ENCODE results near the gene ZFAND3. TPM values are rescaled to one million over a fixed set of nuclear protein-coding genes. Genes with fewer than 3 reads are reported as not detected.
A peak's percentile ranks its signal among the peaks of the same experiment; 100 is the strongest.

Gene ZFAND3
- polyA plus RNA-seq, 4 donors: 35.9 to 80.4 (median 40.9) TPM

DNA sequence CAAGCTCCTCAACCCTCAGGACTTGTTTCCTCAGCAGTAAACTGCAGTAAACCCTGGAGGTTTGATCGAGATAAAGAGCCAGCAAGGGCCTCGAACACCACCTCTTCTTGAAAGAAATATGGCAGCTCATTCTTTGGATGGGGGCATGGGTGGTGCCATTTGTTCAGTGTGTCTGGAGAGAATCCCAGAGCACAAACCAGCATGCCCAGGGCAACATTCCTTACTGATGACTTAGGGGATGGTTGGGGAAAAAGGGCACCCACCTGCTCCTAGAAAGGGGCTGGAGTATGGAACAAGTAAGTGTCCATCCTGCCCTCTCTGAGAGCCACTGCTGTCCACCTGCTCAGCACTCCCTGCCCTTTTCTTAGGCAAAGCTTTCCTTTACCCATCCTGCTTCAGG is 31.3 kb upstream of the ZFAND3 start:
- Histone ChIP-seq H3K36me3 (ENCODE audit: control insufficient read depth in 3 of 3, insufficient read depth in 2 of 3, low read depth in 1 of 3, low read length in 3 of 3) (no peaks in the 10 kb centered on the region), H3K9me3 (ENCODE audit: control insufficient read depth in 2 of 2, insufficient read depth in 1 of 2, low read depth in 1 of 2, low read length in 1 of 2) (no peaks in the 10 kb centered on the region), H3K4me1 (ENCODE audit: control insufficient read depth in 3 of 3, insufficient read depth in 2 of 3, low read depth in 1 of 3, low read length in 2 of 3) (peaks cover 0 to 14% (median 4%) of the 10 kb centered on the region in 3 donors), H3K4me3 (ENCODE audit: low read depth in 1 of 3, low read length in 3 of 3) (no peak overlapping the region), H3K27ac (ENCODE audit: low read depth in 1 of 3, low read length in 2 of 3) (no peak overlapping the region), H3K27me3 (ENCODE audit: control insufficient read depth in 3 of 3, insufficient read depth in 3 of 3, low read length in 3 of 3) (peaks cover 0 to 16% (median 2%) of the 10 kb centered on the region in 3 donors)
- DNase-seq (no peak), FAIRE-seq (no peak)
- 71 to 76% (median 72%) methylated on average over 2 of the region's 2 CpGs for WGBS, 3 donors

DNA sequence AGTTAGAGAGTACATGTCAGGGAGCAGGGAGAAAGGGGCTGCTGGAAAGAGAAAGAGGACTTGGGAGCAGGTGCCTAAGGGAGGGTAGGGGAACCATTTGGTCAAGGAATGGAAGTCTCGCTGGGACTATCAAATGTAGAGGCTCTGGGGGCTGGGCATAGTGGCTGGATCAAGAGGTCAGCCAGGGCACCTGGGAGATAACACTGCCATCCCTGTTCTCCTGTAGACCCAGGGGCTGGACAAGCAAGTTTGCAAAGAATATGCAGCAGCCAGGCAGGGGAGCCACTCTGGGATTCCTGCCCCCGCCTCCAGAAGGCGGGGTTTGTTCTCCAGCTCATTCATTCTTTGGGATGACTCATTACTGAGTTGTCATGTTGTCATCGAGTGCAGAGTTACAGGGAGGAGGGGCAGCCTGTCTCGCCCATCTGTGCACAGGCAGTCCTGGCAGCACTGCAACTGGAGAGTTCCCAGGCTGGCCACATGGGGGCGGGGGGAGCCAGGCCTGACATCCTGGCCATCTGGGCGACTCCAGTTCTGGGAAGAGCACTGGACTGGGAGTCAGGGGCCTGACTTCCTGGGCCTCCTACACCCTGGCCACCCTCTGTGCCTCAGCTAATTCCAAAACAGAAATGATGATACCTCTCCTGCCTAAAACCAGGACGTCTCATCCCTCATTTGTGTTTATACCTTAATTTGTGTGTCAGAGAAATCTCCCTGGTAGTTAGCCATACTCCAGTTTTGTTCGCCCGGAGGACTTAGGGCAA is 28.2 kb upstream of the ZFAND3 start:
- H3K4me1 ChIP-seq (ENCODE audit: control insufficient read depth in 3 of 3, insufficient read depth in 2 of 3, low read depth in 1 of 3, low read length in 2 of 3): peaks cover 0 to 5% (median 0%) of the 10 kb centered on the region in 3 donors
- no peaks in the 10 kb centered on the region for H3K36me3 ChIP-seq (ENCODE audit: control insufficient read depth in 3 of 3, insufficient read depth in 2 of 3, low read depth in 1 of 3, low read length in 3 of 3)
- no peak overlapping the region for H3K27ac ChIP-seq (ENCODE audit: low read depth in 1 of 3, low read length in 2 of 3)
- H3K27me3 ChIP-seq (ENCODE audit: control insufficient read depth in 3 of 3, insufficient read depth in 3 of 3, low read length in 3 of 3): no peaks in the 10 kb centered on the region
- peak; percentile 94 to 97 for DNase-seq
- H3K9me3 ChIP-seq (ENCODE audit: control insufficient read depth in 2 of 2, insufficient read depth in 1 of 2, low read depth in 1 of 2, low read length in 1 of 2): no peaks in the 10 kb centered on the region
- FAIRE-seq: no peak
- 15 to 22% (median 19%) methylated on average over 10 of the region's 10 CpGs for WGBS, 3 donors
- H3K4me3 ChIP-seq (ENCODE audit: low read depth in 1 of 3, low read length in 3 of 3): no peak overlapping the region

DNA sequence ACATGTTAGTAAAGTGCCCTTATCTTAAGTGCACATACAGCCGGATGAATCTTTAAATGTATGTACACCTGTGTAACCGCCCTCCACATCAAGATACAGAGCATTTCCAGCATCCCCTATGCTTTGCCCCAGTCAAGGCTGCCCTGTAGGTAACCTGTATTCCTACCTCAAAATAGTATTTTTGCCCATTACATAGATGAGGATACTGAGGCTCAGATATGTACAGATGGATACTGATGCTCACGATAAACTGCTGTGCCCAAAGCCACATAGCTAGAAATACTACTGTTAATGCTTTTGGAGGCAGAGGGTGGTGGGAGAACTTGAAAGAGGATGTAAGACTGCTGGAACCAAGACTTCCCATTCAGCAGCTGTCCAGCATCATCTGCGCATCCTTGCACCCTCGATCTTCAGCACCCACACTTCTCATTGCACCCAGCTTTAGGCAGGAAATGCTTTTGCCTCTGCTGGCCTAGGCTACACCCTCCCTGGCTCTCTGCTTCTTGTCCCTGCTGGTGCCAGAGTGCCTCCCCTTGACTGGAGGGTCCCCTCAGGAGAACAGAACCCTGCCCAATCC is 27.0 kb upstream of the ZFAND3 start:
- Histone ChIP-seq H3K4me3 (ENCODE audit: low read depth in 1 of 3, low read length in 3 of 3) (no peak overlapping the region), H3K27ac (ENCODE audit: low read depth in 1 of 3, low read length in 2 of 3) (no peak overlapping the region), H3K9me3 (ENCODE audit: control insufficient read depth in 2 of 2, insufficient read depth in 1 of 2, low read depth in 1 of 2, low read length in 1 of 2) (no peaks in the 10 kb centered on the region), H3K4me1 (ENCODE audit: control insufficient read depth in 3 of 3, insufficient read depth in 2 of 3, low read depth in 1 of 3, low read length in 2 of 3) (no peaks in the 10 kb centered on the region), H3K36me3 (ENCODE audit: control insufficient read depth in 3 of 3, insufficient read depth in 2 of 3, low read depth in 1 of 3, low read length in 3 of 3) (no peaks in the 10 kb centered on the region), H3K27me3 (ENCODE audit: control insufficient read depth in 3 of 3, insufficient read depth in 3 of 3, low read length in 3 of 3) (no peaks in the 10 kb centered on the region)
- DNase-seq (no peak), FAIRE-seq (no peak)
- 87 to 89% (median 88%) methylated on average over 5 of the region's 5 CpGs for WGBS, 3 donors

DNA sequence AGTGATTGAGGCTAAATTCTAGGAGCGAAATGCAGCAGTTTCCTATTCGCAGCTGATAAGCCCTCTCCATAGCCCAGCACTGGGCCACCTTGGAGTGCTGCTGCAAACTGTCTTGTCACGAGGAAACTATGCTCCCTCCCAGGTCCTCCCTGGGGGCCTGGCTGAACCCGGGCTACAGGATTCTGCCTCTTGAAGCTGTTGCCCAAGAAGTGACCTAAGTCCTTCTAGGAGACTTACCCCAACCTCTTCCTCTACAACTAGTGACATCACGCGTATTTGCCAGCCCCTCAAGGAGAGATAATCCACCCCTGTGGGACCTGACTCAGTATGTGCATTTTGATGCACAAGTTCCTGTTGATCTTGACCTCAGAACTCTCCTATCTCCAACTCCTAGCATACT is 26.5 kb upstream of the ZFAND3 start:
- no peak for DNase-seq
- 80 to 89% (median 85%) methylated on average over 6 of the region's 6 CpGs for WGBS, 3 donors
- Histone ChIP-seq H3K36me3 (ENCODE audit: control insufficient read depth in 3 of 3, insufficient read depth in 2 of 3, low read depth in 1 of 3, low read length in 3 of 3) (no peaks in the 10 kb centered on the region), H3K4me1 (ENCODE audit: control insufficient read depth in 3 of 3, insufficient read depth in 2 of 3, low read depth in 1 of 3, low read length in 2 of 3) (no peaks in the 10 kb centered on the region), H3K9me3 (ENCODE audit: control insufficient read depth in 2 of 2, insufficient read depth in 1 of 2, low read depth in 1 of 2, low read length in 1 of 2) (no peaks in the 10 kb centered on the region), H3K27ac (ENCODE audit: low read depth in 1 of 3, low read length in 2 of 3) (no peak overlapping the region), H3K27me3 (ENCODE audit: control insufficient read depth in 3 of 3, insufficient read depth in 3 of 3, low read length in 3 of 3) (no peaks in the 10 kb centered on the region), H3K4me3 (ENCODE audit: low read depth in 1 of 3, low read length in 3 of 3) (no peak overlapping the region)
- FAIRE-seq: no peak

DNA sequence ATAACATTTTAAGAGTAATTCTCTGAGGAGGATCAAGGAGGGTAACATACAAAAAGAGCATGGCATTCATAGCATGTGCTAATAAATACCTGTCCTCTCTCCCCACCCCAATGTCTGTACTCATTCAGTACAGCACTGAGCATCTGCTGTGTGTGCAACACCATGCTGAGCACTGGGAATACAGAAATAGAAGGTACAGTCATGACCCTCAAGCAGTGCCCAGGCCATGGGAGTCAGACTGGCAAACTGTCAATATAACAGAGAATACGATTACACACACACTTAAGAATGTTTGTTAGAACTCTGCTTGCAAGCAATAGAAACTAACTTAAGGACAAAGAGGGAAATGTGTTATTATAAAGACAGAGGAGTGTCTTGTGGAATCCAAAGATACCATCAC is 24.7 kb upstream of the ZFAND3 start:
- no peaks in the 10 kb centered on the region for H3K9me3 ChIP-seq (ENCODE audit: control insufficient read depth in 2 of 2, insufficient read depth in 1 of 2, low read depth in 1 of 2, low read length in 1 of 2)
- WGBS, 3 donors: 41 to 72% (median 66%) methylated on average over 1 of the region's 1 CpG
- no peak for FAIRE-seq

DNA sequence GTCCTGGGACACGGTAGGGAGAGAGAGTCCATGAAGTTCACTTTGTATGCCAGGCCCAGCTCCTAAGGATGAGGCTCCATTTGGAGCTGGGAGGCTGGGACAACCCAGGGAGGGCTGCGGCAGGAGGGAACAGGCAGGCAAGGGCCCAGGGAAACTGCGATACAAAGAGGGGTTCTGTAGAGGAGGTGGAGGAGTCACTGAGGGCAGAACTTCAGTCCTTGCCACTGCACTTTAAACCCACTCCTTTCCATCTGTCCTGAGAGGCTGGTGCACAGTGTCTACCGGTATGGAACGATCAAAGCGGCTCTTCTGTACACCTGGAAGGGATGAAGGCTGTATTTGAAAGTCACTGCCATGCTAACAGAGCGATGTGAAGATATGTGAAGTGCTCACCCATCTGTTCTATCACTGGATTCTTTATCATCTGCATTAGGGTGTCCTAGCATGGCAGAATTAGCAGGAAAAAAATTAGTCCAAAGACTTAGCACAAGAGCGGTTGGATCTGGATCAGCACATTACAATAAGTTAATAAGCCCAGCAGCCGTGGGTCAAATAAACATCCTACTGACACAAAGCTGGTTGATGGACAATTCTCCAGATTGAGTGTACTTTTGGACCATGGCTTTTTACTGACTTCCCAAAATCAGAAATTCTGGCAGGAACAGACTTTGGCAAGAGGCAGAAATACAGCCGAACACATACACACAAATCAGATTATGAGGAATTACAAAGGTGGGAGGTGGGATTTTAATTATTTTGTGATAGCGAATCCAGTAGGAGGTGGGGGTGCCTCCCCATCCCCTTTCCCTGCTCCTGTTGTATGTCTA is 20.9 kb upstream of the ZFAND3 start:
- peaks cover 0 to 10% (median 0%) of the 10 kb centered on the region in 3 donors for H3K4me1 ChIP-seq (ENCODE audit: control insufficient read depth in 3 of 3, insufficient read depth in 2 of 3, low read depth in 1 of 3, low read length in 2 of 3)
- 88 to 90% (median 90%) methylated on average over 11 of the region's 11 CpGs for WGBS, 3 donors
- no peaks in the 10 kb centered on the region for H3K27me3 ChIP-seq (ENCODE audit: control insufficient read depth in 3 of 3, insufficient read depth in 3 of 3, low read length in 3 of 3)
- H3K27ac ChIP-seq (ENCODE audit: low read depth in 1 of 3, low read length in 2 of 3): no peak overlapping the region
- no peak overlapping the region for H3K4me3 ChIP-seq (ENCODE audit: low read depth in 1 of 3, low read length in 3 of 3)
- no peaks in the 10 kb centered on the region for H3K9me3 ChIP-seq (ENCODE audit: control insufficient read depth in 2 of 2, insufficient read depth in 1 of 2, low read depth in 1 of 2, low read length in 1 of 2)
- no peaks in the 10 kb centered on the region for H3K36me3 ChIP-seq (ENCODE audit: control insufficient read depth in 3 of 3, insufficient read depth in 2 of 3, low read depth in 1 of 3, low read length in 3 of 3)
- FAIRE-seq: no peak
- DNase-seq: no peak

More for the DNA sequence above, 24.7 kb upstream of the ZFAND3 start:
- Histone ChIP-seq H3K36me3 (ENCODE audit: control insufficient read depth in 3 of 3, insufficient read depth in 2 of 3, low read depth in 1 of 3, low read length in 3 of 3) (no peaks in the 10 kb centered on the region), H3K4me1 (ENCODE audit: control insufficient read depth in 3 of 3, insufficient read depth in 2 of 3, low read depth in 1 of 3, low read length in 2 of 3) (peaks cover 0 to 10% (median 0%) of the 10 kb centered on the region in 3 donors), H3K4me3 (ENCODE audit: low read depth in 1 of 3, low read length in 3 of 3) (no peak overlapping the region), H3K27me3 (ENCODE audit: control insufficient read depth in 3 of 3, insufficient read depth in 3 of 3, low read length in 3 of 3) (no peaks in the 10 kb centered on the region), H3K27ac (ENCODE audit: low read depth in 1 of 3, low read length in 2 of 3) (no peak overlapping the region)
- DNase-seq: no peak

DNA sequence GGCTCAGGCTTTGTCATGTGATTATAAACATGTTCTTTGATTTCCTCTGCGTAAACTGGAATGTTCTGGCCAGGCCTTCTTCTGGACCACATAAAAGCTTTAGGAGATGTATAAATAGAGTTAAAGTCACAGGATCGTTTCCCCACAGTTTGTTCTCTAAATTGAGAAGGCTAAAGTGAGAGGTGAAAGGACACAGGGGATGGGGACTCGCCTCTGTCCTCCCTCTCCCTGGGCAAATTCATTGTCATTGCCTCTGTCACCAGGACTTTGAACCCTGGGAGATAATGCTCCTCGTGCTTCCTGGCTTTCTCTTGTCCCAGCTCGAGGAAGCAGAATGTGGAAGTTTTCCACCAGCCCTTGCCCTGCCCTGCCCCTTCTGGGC is 20.3 kb upstream of the ZFAND3 start:
- no peak overlapping the region for H3K27ac ChIP-seq (ENCODE audit: low read depth in 1 of 3, low read length in 2 of 3)
- no peak overlapping the region for H3K4me3 ChIP-seq (ENCODE audit: low read depth in 1 of 3, low read length in 3 of 3)
- FAIRE-seq: no peak
- 35 to 53% (median 36%) methylated on average over 5 of the region's 5 CpGs for WGBS, 3 donors
- no peaks in the 10 kb centered on the region for H3K27me3 ChIP-seq (ENCODE audit: control insufficient read depth in 3 of 3, insufficient read depth in 3 of 3, low read length in 3 of 3)
- DNase-seq: peak; percentile 52 to 77
- no peaks in the 10 kb centered on the region for H3K36me3 ChIP-seq (ENCODE audit: control insufficient read depth in 3 of 3, insufficient read depth in 2 of 3, low read depth in 1 of 3, low read length in 3 of 3)
- H3K9me3 ChIP-seq (ENCODE audit: control insufficient read depth in 2 of 2, insufficient read depth in 1 of 2, low read depth in 1 of 2, low read length in 1 of 2): no peaks in the 10 kb centered on the region
- H3K4me1 ChIP-seq (ENCODE audit: control insufficient read depth in 3 of 3, insufficient read depth in 2 of 3, low read depth in 1 of 3, low read length in 2 of 3): peaks cover 0 to 10% (median 0%) of the 10 kb centered on the region in 3 donors

DNA sequence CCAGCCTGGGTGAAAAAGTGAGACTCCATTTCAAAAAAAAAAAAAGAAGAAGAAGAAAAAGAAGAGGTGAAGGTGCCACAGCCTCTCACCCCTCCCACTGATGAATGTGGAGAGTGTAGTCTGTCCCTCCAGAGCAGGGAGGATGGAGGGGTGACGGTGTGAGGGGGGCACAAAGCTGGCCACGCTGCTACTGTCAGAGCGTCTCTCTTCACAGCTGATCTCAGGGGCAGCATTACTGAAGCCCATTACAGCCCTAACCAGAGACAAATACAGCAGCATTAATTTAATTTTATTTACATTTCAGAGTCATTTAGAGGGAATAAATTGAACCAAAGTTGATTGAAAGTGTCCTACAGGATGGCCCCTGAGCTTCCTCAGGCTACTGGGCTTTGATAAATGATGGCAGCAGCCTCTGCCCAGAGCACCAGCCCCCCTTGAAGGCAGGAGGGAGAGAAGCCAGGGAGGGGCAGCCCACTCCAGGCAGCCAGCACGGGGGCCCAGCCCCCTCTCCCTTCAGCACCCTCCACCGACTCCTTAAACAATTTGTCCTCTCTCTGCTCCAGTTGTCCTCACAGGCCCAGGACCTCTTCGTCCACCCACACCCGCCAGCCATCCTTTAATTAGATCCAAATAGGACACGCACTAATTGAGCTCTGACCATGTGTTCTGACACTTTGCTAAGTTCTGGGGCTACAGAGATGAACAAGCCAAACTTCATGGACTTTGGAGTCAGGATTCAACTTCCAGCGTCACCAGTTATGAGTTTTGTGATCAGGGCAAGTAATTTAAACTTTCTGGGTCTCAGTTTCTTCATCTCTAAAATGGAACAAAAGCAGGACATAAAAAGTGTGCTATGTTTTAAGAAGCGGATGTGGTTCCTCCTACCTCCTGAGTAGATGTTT is 18.6 kb upstream of the ZFAND3 start:
- FAIRE-seq (no peak), DNase-seq (no peak)
- Histone ChIP-seq H3K9me3 (ENCODE audit: control insufficient read depth in 2 of 2, insufficient read depth in 1 of 2, low read depth in 1 of 2, low read length in 1 of 2) (no peaks in the 10 kb centered on the region), H3K4me3 (ENCODE audit: low read depth in 1 of 3, low read length in 3 of 3) (no peak overlapping the region), H3K4me1 (ENCODE audit: control insufficient read depth in 3 of 3, insufficient read depth in 2 of 3, low read depth in 1 of 3, low read length in 2 of 3) (peaks cover 0 to 10% (median 0%) of the 10 kb centered on the region in 3 donors), H3K27ac (ENCODE audit: low read depth in 1 of 3, low read length in 2 of 3) (no peak overlapping the region), H3K27me3 (ENCODE audit: control insufficient read depth in 3 of 3, insufficient read depth in 3 of 3, low read length in 3 of 3) (no peaks in the 10 kb centered on the region), H3K36me3 (ENCODE audit: control insufficient read depth in 3 of 3, insufficient read depth in 2 of 3, low read depth in 1 of 3, low read length in 3 of 3) (no peaks in the 10 kb centered on the region)
- WGBS, 3 donors: 81 to 83% (median 82%) methylated on average over 10 of the region's 10 CpGs
